ENCODE results near the gene LZTS2.
A peak's percentile ranks its signal among the peaks of the same experiment; 100 is the strongest.

Gene LZTS2

DNA sequence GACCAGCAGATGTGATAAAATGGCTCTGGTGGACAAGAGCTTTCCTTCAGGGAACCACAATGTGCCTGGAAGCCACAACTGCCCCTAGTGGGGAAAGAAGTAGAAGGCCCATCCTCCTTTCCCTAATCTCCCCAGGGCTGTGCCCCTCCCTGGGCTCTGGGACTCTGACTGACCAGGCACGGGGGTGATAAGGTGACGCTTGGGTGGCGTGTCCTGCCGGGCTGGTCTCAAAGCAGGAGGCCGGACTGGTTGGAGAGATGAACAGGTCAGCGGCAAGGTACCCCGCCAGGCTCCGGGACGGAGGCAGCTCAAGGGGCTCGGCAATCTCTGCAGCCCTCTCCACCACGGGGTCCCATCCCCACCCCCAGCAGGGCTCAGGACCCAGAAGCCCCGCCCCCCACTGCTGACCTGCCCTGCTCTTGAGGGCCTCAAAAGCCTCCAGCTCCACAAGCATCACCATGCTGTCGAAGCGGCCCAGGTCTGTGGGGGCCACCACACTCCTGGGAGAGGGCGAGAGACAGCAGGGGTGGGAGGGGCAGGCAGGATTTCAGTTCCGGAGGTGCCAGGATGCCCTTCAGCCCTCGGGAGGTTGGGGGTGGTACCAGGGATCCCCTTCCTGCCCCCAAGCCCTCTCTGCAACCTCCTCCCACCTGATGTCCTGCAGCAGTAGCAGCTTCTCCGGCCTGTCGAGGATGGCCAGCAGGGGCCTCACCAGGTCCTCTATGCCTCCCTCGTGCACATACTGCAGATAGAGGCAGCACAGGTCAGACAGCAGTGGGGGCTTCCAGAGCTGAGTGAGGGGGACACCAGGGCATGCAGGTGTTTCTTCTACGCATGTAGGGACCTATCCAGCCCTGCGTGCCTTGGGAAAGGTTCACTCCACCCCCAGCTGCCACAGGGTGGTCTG, 12.2 kb downstream of the LZTS2 start:
- DNase-seq (ENCODE audit: low read depth) = no peak
- H3K4me3 ChIP-seq (ENCODE audit: low read length) = no peak overlapping the region
- TF ChIP-seq, protein P1, sequence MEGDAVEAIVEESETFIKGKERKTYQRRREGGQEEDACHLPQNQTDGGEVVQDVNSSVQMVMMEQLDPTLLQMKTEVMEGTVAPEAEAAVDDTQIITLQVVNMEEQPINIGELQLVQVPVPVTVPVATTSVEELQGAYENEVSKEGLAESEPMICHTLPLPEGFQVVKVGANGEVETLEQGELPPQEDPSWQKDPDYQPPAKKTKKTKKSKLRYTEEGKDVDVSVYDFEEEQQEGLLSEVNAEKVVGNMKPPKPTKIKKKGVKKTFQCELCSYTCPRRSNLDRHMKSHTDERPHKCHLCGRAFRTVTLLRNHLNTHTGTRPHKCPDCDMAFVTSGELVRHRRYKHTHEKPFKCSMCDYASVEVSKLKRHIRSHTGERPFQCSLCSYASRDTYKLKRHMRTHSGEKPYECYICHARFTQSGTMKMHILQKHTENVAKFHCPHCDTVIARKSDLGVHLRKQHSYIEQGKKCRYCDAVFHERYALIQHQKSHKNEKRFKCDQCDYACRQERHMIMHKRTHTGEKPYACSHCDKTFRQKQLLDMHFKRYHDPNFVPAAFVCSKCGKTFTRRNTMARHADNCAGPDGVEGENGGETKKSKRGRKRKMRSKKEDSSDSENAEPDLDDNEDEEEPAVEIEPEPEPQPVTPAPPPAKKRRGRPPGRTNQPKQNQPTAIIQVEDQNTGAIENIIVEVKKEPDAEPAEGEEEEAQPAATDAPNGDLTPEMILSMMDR (IDR thresholded peaks at IDR 0.05; ENCODE audit: insufficient read depth, low read depth, low read length, missing control alignments) = peak; percentile 34

- peak; percentile 88 for DNase-seq (ENCODE audit: low read depth)
- TF ChIP-seq, protein P1 (IDR thresholded peaks at IDR 0.05; ENCODE audit: insufficient read depth, low read depth, low read length, missing control alignments) = peak; percentile 69
- no peak overlapping the region for H3K4me3 ChIP-seq (ENCODE audit: low read length)
Observed at GRCh38 chr10:101012525-101013364, 13.1 kb downstream of the LZTS2 start.

DNA sequence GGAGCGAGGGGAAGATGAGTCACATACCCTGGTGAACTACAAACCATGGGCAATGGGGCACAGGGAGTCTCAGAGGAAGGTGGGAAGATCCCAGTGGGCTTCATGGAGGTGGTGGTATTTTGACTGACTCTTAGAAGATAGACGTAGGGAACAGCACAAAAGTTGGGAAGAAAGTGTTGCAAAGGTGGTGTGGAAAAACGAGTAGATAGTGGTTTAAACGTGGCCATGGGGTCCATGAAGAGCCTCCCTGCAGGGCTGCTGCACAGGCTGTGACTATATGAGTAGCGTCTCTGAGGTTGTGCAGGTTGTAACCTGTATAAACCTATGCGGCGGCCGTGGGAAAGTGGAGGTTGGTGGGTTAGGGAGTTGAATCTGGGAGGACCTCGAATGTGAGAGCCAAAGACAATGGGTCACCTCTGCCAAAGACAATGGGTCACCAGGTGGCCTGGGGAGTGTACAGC, 13.8 kb downstream of the LZTS2 start:
- DNase-seq (ENCODE audit: low read depth) = peak; percentile 67
- no peak overlapping the region for H3K4me3 ChIP-seq (ENCODE audit: low read length)
- TF ChIP-seq, protein P1 (IDR thresholded peaks at IDR 0.05; ENCODE audit: insufficient read depth, low read depth, low read length, missing control alignments) = no peak

GRCh38 chr10:101014230-101014884, 14.7 kb downstream of the LZTS2 start:
- peak; percentile 72 for DNase-seq (ENCODE audit: low read depth)
- no peak overlapping the region for H3K4me3 ChIP-seq (ENCODE audit: low read length)
- TF ChIP-seq, protein P1 (IDR thresholded peaks at IDR 0.05; ENCODE audit: insufficient read depth, low read depth, low read length, missing control alignments) = peak; percentile 94

GRCh38 chr10:101014966-101015581, 15.5 kb downstream of the LZTS2 start:
- TF ChIP-seq, protein P1 (IDR thresholded peaks at IDR 0.05; ENCODE audit: insufficient read depth, low read depth, low read length, missing control alignments) = no peak
- peak; percentile 89 for DNase-seq (ENCODE audit: low read depth)
- no peak overlapping the region for H3K4me3 ChIP-seq (ENCODE audit: low read length)

- H3K4me3 ChIP-seq (ENCODE audit: low read length) = no peak overlapping the region
- TF ChIP-seq, protein P1 (IDR thresholded peaks at IDR 0.05; ENCODE audit: insufficient read depth, low read depth, low read length, missing control alignments) = no peak
- no peak for DNase-seq (ENCODE audit: low read depth)
Observed at GRCh38 chr10:101015582-101015973, 16.0 kb downstream of the LZTS2 start.
